Endothelial cell of hepatic sinusoid (primary cell): Measurements from ENCODE around the gene TUFT1.

Experiments used
- in situ Hi-C: cut with HindIII; loops from 2 replicates; pipeline ENCODE4 v1.10.0; 2017; ENCODE audit warnings: low sequenced_read_pairs

TUFT1 gene

GRCh38 chr1:151536499-151536898 is 3.6 kb upstream of the TUFT1 start:
- in situ Hi-C loops: loop anchor here (5.0 kb wide), 1 partner anchor 46 kb away; no protein-coding TSS in a partner anchor

- in situ Hi-C loops: loop anchor here (5.0 kb wide), 1 partner anchor 45 kb away; no protein-coding TSS in a partner anchor
Measured at GRCh38 chr1:151537112-151537511, 3.0 kb upstream of the TUFT1 start.

GRCh38 chr1:151539321-151540020 is 638 bp upstream of the TUFT1 start:
- in situ Hi-C loops: loop anchor here (5.0 kb wide), 1 partner anchor 43 kb away; no protein-coding TSS in a partner anchor

- in situ Hi-C loops: no loop called here
Measured at GRCh38 chr1:151540982-151541377, 871 bp downstream of the TUFT1 start.

- in situ Hi-C loops: no loop called here
Measured at GRCh38 chr1:151541752-151542151, 1.6 kb downstream of the TUFT1 start.

GRCh38 chr1:151542710-151543129 is 2.6 kb downstream of the TUFT1 start:
- in situ Hi-C loops: no loop called here

GRCh38 chr1:151545542-151545941 is 5.4 kb downstream of the TUFT1 start:
- in situ Hi-C loops: no loop called here

- in situ Hi-C loops: no loop called here
Measured at GRCh38 chr1:151546011-151546925, 6.2 kb downstream of the TUFT1 start.

GRCh38 chr1:151547119-151547899 is 7.2 kb downstream of the TUFT1 start:
- in situ Hi-C loops: no loop called here

- in situ Hi-C loops: no loop called here
Measured at GRCh38 chr1:151547900-151548230, 7.8 kb downstream of the TUFT1 start.

GRCh38 chr1:151549199-151549598 is 9.1 kb downstream of the TUFT1 start:
- in situ Hi-C loops: no loop called here

- in situ Hi-C loops: no loop called here
Measured at GRCh38 chr1:151553659-151554058, 13.6 kb downstream of the TUFT1 start.

GRCh38 chr1:151556052-151556451 is 15.9 kb downstream of the TUFT1 start:
- in situ Hi-C loops: no loop called here

- in situ Hi-C loops: no loop called here
Measured at GRCh38 chr1:151562661-151563060, 22.6 kb downstream of the TUFT1 start.

- in situ Hi-C loops: no loop called here
Measured at GRCh38 chr1:151563376-151563775, 23.3 kb downstream of the TUFT1 start.

- in situ Hi-C loops: no loop called here
Measured at GRCh38 chr1:151565502-151566189, 25.5 kb downstream of the TUFT1 start.

- in situ Hi-C loops: no loop called here
Measured at GRCh38 chr1:151568626-151569088, 28.5 kb downstream of the TUFT1 start.

- in situ Hi-C loops: no loop called here
Measured at GRCh38 chr1:151570819-151571218, 30.7 kb downstream of the TUFT1 start.

- in situ Hi-C loops: no loop called here
Measured at GRCh38 chr1:151574575-151575529, 34.7 kb downstream of the TUFT1 start.
